ENCODE data around the gene CNTN5.
"Not testable (repeated sequence)": the region's sequence is repeated elsewhere in the genome, so short reads cannot be mapped to it uniquely, and the experiment has no call there.

Gene CNTN5

DNA sequence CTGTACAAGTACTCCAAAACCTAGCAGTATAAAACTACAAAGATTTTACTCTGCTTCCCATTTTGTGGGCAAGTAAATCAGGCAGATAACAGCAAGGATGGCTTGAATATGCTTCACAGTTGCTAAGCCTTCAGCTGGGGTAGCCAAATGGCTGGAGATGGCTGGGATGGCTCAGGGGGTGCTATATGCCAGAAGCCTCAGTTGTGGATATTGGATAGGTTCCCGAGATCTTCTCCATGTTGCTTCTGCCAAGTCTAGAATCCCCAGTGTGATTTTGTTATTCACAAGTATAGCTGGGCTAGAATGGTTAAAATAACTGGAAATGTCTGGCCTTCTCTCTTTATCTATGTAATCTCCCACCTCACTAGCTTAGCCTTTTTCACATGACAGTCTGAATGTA, 1194.0 kb downstream of the CNTN5 start:
- DNase-seq (ENCODE audit: low spot score) = no peak

DNA sequence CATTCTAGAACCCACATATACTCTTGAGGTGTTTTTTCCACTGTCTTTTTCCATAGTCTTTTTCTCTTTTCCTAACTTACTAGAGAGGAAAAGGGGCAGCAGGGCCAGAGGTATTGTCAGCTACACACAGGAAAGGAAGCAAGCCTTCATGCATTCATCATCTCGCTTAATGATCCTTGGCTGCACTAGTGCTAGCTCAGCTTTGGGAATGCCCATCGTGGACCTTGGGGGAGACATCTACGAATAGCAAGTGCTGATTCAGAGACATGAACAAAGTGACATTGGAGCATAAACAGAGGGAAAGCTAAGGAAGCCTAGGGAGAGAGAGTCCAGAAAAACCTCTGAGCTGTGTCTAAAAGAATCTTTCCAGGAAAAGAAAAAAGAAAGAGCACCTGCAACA, 1200.1 kb downstream of the CNTN5 start:
- DNase-seq (ENCODE audit: low spot score) = no peak

DNA sequence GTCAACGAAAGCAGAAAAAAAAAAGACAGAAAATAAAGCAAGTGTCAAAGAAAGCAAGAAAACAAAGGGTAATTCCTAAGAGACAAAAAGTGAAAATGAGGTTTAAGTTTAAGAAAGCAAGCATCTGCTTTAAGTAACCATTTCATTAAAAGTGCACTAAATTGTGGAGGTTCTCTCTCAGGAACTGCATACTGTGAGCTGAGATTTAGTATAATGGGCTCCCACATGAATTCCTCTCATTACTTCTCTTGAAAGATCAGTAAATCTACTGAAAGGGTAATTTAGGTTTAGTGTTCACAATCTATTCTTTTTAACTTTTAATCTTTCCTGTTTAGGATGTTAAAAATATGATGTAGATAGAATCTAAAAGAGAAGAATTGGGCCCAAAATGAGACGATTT, 1201.0 kb downstream of the CNTN5 start:
- no peak for DNase-seq (ENCODE audit: low spot score)

- no peak for DNase-seq (ENCODE audit: low spot score)
These were observed 1203.8 kb downstream of the CNTN5 start for GRCh38 chr11:100224541-100225034.

GRCh38 chr11:100229086-100229485, 1208.3 kb downstream of the CNTN5 start:
- no peak for DNase-seq (ENCODE audit: low spot score)

DNA sequence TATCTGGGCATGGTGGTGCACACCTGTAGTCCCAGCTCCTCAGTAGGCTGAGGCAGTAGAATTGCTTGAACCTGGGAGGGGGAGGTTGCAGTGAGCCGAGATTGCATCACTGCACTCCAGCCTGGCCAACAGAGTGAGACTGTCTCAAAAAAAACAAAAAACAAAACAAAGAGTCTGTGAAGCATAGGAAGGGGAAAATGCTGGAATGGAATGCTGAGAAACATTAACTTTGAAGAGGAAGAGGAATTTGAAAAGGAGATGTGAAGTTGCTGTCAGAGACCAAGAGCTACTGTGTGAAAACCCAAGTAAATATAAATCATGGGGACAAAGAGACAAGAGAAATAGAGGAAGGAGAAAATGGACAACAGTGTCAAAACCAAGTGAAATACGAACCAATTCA, 1211.3 kb downstream of the CNTN5 start:
- DNase-seq (ENCODE audit: low spot score) = no peak

DNA sequence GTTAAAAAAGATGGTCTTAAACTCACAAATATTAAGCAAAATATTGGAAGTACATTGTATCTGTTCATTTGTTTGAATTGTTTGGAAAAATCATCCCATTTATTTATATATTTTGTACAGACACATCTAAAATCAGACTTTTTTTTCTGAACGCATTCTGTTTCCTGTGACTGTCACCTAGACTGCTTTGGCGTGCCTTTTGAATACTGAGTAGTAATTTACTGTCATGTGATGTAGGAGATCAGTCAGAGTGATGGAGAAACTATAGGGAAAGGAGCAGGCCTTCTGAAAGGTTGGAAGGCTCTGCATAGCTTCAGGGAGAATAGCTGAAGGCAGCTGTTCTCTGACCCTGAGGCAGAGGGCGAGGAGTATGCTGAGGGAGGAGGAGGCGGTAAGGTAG, 1214.3 kb downstream of the CNTN5 start:
- DNase-seq (ENCODE audit: low spot score) = no peak

DNA sequence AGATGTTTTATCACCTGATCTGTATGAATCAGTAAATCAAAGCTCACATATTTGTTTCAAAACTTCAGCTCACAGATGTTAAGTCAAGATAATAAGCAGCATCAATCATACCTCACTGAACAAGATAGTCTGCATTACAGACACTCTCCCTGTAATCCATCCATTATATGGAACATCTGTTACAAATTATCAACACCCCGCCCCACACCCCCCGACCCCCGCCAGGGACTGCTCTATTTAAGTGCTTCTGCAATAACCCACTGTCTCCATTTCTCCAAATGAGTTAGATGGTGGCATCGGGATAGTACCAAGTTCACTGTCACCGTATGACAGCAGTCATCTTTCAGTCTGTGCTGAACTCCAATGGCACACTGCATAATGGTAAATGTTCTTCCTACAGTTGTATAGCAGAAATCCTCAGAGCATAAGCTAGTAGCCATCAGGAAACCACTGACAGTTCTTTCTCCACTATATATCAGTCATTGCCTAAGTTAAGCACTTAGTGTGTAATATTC, 1219.3 kb downstream of the CNTN5 start:
- DNase-seq (ENCODE audit: low spot score) = no peak

- DNase-seq (ENCODE audit: low spot score) = no peak
These were observed 1227.0 kb downstream of the CNTN5 start for GRCh38 chr11:100247704-100248103.

- DNase-seq (ENCODE audit: low spot score) = not testable (repeated sequence)
These were observed 1236.6 kb downstream of the CNTN5 start for GRCh38 chr11:100257238-100257803.

DNA sequence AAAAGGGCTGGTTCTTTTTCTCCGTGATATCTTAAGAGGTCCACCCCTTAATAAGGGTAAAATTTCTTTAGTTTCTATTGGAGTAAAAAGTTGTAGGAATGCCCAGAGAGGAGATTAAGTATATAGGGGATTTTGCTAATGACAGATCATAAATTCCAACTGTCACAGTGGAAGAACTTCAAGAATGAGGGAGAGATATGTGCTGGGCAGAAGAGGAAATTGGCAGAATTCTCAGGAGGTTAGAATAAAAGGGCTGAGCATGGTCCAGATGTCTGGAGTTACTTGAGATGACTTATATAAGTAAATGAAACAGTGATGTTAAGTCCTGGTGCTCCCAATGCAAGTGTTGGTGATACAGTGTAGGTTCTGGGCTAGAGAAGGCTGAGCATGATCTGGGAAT, 1248.8 kb downstream of the CNTN5 start:
- DNase-seq (ENCODE audit: low spot score) = no peak

DNA sequence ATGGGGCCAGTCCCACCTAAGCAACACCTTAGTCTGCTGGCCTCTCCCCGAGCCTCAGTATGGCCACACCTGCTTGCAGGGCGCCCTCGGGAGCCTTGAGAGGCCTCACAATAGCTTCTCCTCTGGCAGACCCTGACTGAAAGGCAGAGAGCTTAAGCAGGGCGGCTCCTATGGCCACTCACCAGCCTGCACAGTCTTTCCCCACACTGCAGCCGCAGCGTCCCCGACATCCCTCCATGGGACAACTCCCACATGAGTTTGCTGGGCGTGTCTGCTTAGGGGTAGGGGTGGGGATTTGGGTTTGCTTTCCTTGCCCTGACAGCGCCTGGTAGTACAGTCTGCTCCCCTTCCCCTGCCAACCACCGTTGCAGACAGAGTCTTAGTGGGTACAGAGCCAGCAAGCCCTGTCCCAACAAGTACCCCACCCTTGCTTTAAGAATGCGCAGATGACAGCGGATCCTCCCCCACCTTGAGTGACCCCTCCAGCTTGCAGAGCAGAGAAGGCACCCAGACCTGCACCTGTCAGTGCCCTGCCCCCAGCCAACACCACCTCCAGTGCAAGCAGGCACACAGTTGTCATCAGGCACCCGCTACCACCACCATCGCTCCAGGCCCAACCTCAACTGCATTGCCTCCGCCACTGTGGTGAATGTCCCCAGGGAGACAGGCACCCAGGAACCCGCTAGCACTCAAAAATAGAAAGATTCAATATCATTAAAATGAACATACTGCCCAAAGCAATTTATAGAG, 1252.5 kb downstream of the CNTN5 start:
- no peak for DNase-seq (ENCODE audit: low spot score)

- not testable (repeated sequence) for DNase-seq (ENCODE audit: low spot score)
These were observed 1253.7 kb downstream of the CNTN5 start for GRCh38 chr11:100274466-100274865.

GRCh38 chr11:100294748-100295147, 1274.0 kb downstream of the CNTN5 start:
- no peak for DNase-seq (ENCODE audit: low spot score)

- DNase-seq (ENCODE audit: low spot score) = no peak
These were observed 1275.4 kb downstream of the CNTN5 start for GRCh38 chr11:100296051-100296679.

- no peak for DNase-seq (ENCODE audit: low spot score)
These were observed 1276.8 kb downstream of the CNTN5 start for GRCh38 chr11:100297516-100297915.

DNA sequence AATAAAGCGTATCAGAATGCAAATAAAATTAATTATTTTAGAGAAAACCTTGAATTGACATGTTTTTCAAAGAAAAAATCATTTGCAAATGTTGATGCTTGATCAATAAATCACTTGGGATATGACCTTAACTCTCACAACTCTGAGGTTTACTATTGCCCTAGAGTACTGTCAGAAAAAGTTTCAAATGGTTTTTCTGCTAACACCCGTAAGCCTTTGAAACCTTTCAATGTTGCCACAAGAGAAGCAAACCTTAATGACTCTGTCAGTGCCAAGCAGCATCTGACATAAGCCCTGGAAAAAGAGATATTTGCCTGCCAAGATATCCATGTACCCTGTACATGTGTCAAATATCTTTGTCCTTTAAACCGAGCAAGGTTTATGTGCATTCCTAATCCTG, 1282.1 kb downstream of the CNTN5 start:
- DNase-seq (ENCODE audit: low spot score) = no peak

- no peak for DNase-seq (ENCODE audit: low spot score)
These were observed 1283.1 kb downstream of the CNTN5 start for GRCh38 chr11:100303897-100304296.

DNA sequence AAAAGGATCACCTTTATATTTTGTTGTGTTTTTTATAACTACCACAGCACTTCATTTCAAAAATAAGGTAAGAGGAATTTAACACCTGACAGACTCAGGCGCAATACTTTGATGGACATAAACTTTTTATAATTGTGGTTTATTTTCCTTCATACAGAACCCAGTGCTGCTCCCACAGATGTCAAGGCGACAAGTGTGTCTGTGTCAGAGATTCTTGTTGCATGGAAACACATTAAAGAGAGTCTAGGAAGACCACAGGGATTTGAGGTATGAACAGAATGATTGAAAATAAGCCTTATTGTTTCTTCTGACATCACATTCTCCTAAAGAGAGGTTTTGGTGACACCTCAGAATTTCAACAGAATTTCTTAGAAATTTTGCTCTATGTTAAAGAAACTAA, 1287.5 kb downstream of the CNTN5 start:
- no peak for DNase-seq (ENCODE audit: low spot score)

DNA sequence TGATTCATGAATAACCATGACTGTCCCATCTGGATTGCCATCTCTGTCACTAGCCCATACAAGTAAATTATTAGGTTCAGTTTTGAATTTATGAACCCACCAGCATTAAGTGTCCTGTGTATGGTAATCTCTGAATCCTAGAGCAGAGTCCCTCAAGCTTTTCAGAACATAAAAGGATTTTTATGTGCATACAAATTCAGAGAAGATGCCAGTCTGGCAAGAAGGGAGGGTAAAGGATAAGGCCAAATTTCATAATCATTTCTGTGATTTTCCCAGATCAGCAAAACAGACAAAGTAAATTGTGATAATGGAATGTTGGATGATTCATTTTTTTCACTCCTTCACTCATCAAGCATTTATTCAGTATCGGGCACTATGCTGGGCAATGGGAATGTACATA, 1295.2 kb downstream of the CNTN5 start:
- DNase-seq (ENCODE audit: low spot score) = no peak

- no peak for DNase-seq (ENCODE audit: low spot score)
These were observed 1296.2 kb downstream of the CNTN5 start for GRCh38 chr11:100316952-100317351.

DNA sequence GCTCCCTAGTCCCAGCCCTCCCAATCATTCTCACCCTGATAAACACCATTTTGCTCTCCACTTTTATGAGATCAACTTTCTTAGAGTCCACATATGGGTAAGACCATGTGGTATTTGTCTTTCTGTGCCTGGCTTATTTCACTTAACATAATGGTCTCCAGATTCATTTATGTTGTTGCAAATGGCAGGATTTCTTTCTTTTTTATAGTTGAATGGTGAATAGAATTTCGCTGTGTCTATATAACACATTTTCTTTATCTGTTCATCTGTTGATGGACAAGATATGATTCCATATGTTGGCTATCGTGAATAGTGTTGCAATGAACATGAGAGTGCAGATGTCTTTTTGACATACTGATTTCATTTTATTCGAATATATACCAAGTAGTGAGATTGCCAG, 1298.9 kb downstream of the CNTN5 start:
- DNase-seq (ENCODE audit: low spot score) = no peak
